Stimulated activated CD4-positive, alpha-beta T cell treated with anti-CD3 and anti-CD28 coated beads, Interleukin-4, amount 100 ng/mL, for 1 hour (primary cell): Measurements from ENCODE around the gene NMRK1.

Experiments used
- DNase-seq: peaks from one replicate; pipeline ENCODE4 v3.0.0-alpha.2; 2020

The NMRK1 gene

GRCh38 chr9:75054368-75055001, 33.5 kb downstream of the NMRK1 start:
- DNase-seq = no peak

- DNase-seq = no peak
These were observed 34.1 kb downstream of the NMRK1 start for GRCh38 chr9:75053869-75054268.

GRCh38 chr9:75051285-75051684, 36.7 kb downstream of the NMRK1 start:
- DNase-seq = no peak

GRCh38 chr9:75047506-75047905, 40.4 kb downstream of the NMRK1 start:
- no peak for DNase-seq

DNA sequence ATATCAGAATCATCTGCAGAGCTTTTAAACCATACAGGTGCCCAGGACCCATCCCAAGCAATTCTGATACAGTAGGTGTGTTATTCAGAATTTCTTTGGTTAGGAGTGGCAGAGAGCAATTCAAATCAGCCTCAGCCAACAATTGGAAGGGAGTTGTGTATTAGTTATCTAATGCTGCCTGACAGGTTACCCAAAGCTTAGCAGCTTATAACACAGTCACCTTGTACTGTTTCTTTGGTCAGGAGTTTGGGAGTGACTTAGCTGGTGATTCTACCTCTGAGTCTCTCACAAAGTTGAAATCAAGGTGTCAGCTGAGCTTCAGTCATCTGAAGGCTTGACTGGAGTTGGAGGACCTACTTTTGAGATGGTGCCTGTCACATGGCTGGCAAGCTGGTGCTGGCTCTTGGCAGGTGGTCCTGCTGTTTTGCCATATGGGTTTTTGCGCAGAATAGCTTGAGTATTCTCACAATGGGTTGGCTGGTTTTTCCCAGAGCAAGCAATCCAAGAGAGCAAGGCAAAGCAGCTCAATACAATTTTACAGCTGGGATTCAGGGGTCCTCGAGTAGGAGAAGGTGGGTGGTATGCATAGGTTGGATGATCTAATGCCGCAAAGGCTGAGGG, 41.1 kb downstream of the NMRK1 start:
- DNase-seq = no peak

- no peak for DNase-seq
These were observed 46.9 kb downstream of the NMRK1 start for GRCh38 chr9:75041041-75041440.

DNA sequence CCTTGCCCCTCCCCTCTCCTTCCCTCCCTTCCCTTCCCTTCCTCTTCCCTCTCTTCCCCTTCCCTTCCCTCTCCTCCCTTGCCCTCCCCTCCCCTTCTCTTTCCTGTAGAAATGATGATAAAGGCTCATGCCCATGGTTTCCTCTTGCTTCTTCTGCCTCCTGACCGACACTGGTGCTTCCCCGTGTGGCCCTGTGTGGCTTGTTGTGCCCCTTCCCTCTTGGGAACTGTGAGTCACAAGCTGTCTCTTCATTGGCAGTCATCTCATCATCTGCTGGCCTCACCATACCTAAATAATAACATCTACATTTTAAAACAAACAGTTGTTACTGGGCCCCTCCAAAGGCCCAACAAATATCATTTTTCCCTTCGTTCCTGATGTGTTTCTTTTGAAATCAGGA, 48.2 kb downstream of the NMRK1 start:
- no peak for DNase-seq

GRCh38 chr9:75039009-75039408, 48.9 kb downstream of the NMRK1 start:
- DNase-seq = no peak

DNA sequence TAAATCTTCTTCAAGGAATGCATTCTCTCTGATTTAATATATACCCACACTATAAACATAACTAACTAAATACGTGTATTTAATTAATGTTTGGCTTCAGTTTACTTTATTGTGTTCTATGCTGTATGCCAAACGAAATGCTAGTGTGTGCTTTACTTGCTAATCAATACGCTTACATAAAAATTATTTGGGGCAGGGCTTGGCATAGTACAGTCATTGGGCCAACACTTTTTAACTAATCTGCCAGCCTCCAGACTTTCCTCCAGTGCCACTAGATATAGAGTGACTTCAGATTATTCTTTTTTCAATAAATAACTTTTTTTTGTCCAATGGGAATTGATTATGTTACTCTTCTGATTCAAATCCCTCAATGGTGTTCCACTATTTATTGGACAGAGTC, 51.2 kb downstream of the NMRK1 start:
- no peak for DNase-seq

- no peak for DNase-seq
These were observed 54.0 kb downstream of the NMRK1 start for GRCh38 chr9:75033791-75034473.

- peak; percentile 44 for DNase-seq
These were observed 60.5 kb downstream of the NMRK1 start for GRCh38 chr9:75027187-75028107.

DNA sequence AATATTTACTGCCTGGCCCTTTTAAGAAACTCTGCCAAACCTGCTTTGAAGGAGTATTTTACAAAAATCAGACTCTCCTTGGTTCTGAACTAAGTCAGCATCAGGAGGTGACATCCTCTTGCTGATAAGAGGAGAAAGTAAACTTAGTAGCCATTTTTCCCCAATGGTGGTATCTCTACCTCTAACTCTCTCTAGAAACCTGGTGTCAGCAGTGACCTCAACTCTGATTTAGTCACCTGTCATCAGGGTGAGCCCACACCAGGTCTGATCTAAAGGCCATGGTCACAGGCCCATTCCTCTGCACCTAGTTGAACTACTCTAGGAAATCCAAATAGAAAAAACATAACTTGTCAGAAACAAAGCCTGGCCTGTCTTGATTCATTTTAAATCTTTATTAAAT, 64.1 kb downstream of the NMRK1 start:
- no peak for DNase-seq

DNA sequence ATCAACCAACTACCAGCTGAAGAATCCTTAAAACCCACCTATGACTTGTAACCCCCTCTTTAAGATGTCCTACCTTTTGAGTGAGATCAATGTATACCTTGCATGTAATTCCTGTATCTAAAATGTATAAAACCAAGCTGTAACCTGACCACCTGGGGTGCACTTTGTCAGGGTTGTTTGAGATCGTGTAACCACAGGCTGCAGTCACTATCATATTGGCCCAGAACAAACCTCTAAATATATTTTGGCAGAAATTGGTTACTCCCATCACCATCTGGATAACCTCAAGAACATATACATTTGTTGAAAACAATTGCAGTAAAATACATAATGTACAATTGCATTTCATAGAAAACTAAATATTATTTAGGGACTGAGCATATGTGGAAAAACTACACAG, 68.3 kb downstream of the NMRK1 start:
- no peak for DNase-seq

DNA sequence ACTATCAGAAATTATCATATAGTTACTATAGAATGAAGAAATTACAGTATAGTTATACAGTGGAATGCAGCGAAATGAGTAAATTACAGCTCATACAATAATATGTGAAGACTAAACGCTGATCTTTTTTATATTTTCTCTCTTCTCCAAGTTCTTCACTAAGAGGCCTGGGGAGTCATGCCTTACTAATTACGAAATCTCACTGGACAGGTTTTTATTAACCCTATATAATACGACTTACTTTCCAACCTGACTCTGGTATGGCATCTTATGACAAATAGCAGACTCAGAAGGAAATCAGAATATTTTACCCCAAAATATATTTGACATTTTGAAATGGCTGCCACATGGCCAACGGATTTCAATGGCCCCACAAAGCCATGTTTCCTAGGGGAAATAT, 68.9 kb downstream of the NMRK1 start:
- no peak for DNase-seq

DNA sequence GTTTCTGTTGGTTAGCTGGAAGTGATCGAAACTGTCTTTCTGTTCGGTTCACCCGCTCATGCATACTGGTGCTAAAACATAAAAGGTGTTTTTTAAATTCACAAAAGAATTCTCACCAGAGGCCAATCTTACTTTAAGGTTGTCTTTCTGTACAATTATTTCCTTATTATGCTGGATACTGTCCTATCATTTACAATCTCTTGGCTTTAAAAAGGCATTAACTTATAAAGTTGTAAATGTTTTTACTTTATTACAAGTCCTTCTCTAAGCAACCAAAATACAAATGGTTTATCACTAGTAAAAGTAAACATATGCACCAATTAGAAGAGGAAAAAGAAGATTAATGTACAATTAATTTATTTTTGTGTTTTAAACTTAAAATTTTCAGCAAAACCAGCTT, 70.6 kb downstream of the NMRK1 start:
- no peak for DNase-seq

DNA sequence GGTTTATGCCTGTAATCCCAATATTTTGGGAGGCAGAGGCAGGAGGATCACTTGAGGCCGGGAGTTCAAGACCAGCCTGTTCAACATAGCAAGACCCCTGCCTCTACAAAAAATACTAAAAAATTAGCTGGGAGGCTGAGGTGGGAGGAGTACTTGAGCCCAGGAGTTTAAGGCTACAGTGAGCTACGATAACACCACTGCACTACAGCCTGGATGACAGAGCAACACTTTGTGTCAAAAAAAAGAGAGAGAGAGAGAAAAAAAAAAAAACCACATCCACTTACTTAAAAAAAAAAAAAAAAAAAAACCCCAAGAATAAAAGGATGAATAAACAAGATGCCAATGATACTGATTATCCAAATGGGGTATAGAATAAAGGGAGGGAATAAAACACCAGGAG, 74.2 kb downstream of the NMRK1 start:
- DNase-seq = no peak
